NCI-H82 treated with DMSO at 0.1 percent for 48 hours (cell line): Measurements from ENCODE around the gene ABLIM2.

Experiments used
- DNase-seq: peaks from one replicate; lab custom pipeline; 2025; ENCODE audit not compliant: unreplicated experiment; lab: John Stamatoyannopoulos, UW

ABLIM2 gene

DNA sequence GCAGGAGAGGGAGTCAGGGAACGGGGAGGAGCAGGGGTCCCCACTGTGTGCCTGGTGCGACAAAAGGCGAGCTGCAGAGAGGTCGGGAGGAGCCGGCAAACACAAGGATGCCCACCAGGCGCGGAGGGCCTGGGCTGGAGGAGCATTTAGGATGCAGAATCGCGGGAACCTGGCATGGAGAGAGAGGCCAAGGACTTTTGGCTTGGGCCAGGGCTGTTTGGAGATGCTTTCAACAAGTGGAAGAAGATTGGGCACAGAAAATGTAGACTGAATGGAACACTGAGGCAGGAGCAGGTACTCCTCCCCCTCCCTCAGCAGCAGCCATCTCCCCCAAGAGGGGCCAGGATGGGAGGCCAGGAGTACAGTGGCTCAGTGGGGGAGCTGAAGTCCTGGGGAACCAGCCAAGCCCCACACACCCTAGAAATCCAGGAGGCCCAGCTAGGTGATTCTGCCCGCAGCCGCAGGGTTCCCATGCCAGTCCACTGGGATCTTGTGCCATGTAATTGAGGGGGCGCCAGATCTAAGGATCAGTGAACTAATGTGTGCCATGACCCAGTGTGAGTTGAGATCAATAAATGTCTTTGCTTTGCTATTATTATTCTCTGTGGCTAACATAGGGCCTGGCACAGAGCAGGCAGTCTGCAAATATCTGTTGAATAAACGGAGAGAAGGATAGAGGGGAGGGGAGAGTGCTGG, 1.1 kb upstream of the ABLIM2 start:
- DNase-seq, result no peak

DNA sequence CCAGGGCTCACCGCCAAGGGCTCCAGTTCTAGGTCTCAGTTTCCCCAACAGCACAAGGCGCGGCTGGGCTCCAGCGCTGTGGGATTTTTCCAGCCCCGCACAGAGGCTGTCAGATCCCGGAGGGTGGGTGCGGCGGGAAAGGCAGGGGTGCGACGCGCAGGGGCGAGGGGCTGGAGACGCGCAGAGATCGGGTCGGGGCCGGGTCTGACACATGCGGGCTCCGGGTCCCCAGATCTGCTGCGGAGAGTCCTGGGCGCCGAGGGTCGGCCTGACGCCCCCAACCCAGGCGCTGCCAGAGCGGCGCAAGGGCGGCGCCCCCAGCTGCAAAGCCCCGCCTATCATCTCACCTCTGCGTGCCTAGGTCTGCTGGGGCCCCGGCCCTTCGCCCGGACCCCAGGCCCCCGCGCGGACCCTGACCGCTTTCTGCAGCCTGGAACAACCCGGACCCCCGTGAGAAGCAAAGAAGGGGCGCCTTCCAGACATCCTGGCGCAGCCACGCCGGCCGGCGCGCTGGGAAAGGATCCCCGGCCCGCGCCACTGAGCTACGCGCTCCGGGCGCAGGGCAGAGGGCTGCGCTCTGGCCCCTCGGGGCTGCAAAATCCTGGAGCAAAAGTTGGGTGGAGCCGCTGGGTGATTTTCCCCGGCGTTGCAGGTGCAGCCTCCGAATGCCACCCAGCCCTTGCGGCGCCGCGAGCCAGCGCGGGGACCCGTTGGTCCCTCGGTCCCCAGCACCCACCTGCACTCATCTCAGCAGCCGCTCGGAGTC, 486 bp downstream of the ABLIM2 start:
- no peak for DNase-seq

DNA sequence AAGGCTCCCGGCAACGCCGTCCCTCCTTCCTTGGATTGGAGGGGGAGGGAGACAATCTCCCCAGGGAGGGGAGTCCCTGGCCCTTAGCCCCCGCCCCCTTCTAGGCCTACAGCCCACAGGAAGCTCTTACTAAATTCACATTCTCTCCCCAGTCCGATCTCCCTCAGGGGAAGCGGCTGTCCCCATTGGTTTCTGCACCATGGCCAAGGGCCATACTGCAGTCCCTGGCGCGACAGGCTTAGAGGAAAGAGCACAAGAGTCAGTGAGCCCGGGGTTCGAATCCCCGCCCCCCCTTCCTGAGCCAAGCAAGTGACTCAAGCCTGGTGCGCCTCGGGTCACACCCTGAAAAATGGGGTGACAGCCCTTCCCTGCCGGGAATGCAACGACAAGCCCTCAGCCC, 1.1 kb downstream of the ABLIM2 start:
- DNase-seq, result no peak

DNA sequence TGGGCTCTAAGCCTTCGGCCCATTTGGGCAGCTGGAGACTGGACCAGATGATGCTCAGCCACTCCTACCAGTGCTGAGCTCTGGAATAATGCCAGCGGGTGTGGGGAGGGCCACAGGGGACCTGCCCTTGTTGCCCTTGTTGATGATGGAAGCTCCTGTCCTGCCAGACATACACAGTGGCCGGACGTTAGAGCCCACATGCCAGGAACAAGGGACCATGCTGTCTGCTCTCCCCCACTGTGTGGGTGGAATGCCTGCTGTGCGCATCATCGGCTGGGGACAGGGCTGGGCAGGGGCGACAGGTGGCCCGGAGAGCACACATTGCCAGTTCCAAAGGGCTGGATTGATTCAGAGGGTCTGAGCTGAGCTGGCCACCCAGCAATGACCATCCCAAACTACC, 2.0 kb downstream of the ABLIM2 start:
- no peak for DNase-seq

DNA sequence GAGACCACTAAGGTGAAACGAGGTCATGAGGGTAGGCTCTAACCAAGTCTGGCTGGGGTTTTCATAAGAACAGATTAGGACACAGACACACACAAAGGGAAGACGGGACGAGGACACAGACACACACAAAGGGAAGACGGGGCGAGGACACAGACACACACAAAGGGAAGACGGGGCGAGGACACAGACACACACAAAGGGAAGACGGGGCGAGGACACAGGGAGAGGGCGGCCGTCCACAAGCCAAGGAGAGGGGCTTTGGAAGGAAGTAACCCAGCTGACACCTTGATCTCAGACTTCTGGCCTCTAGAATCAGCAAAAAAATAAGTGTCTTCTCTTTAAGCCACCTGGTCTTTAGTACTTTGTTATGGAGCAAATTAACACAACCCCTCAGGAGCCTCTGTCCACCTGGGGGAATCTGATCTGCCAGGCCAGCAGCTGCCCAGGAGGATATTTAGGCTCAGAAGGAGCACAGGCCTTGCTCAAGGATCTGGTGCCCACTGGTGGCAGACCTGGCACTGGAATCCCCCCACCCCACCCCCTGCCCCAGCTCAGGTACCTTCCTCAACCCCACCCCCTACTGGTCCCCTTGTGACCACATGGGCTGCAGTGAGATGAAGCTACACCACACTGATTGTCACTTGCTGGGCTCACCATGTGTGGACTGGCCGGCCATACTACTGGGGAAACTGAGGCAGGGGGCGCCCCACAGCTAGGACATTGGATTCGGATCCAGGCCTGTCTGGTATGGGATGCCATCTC, 2.8 kb downstream of the ABLIM2 start:
- no peak for DNase-seq

DNA sequence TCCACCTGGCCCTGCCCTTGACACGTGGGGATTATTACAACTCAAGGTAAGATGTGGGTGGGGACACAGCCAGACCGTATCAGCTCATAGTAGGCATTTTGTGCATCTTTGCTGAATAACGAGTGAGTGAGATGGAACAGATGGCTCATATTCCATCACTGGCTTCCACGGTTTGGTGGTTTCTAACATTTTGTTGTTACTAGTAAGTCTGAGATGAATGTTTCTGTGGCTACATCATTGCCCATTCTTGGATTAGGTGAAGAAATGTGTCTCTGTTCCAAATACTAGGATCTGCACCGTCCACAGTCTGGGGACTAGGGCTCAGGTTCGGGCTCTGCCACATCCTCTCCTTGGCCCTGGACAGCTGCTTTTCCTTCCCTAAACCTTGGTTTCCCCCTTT, 3.6 kb downstream of the ABLIM2 start:
- DNase-seq, result no peak

DNA sequence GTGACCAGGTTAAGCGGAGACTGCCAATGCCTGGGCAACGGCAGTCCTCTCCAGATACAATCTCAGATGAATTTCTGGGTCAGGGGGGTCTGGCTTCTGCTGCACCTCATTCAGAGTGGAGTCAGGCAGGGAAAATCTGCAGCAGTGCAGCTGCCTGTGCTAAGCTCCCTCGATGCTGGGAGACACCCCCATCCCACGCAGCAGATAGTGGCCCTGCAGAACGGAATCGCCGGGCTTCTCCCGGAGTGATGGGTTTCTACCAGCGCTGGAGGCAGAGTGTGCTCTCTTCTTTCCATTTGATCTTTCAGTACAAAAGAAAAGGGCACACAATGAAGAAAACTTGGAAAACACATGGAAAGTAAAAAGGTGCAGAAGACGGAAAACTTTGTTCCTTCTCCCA, 5.2 kb downstream of the ABLIM2 start:
- DNase-seq, result no peak

DNA sequence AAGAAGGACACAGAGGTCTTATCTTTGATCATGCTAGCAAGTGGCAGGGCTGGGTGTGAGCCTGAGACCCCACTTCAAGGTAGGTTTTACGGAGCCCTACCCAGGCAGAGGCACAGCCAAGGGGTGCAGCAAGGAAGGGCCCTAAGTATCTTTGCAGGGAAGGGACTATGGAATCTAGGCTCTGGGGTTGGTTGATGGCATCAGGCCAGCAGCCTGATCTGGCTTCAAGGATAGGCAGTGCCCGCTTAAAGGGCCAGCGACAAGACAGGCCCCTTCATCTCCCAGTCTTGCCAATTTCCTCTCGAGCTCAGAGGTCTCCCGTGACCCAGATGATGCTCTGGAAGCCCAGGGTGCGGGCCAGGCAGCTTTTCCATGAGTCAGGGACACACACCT, 5.8 kb downstream of the ABLIM2 start:
- DNase-seq, result no peak

DNA sequence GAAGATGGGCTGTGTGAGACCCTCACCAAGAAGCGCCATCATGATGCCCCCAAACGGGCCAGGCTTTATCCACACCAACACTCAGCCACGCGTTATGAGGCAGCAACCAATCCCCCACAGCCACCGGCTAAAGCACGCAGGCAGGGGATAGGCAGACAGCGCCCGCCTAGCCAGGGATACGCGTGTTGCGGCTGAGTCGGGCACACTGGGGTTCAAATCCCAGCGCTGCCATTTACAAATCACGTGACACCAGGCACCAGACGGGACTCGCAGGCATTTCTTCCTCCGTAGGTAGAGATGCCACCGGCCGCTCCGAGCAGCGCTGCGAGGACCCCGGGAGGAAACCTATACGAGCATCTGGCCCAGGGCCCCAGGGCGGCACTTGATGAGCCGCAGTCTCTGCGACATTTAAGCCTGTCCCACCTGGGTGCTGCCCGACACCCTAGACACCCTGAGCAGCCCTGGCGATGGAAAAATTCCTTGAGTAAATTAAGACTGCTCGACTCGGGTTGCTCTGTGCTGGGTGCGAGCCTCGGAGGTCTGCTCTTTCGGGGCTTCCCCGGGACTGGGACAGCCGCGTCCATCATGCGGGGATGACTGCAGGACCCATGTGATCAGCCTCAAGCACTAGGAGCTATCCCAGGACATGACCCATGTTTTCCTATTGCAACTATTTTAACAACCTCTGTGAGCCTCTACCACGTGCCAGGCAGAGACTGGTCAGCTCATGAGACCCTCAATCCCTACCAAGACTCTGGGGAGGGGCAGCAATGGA, 6.3 kb downstream of the ABLIM2 start:
- no peak for DNase-seq

DNA sequence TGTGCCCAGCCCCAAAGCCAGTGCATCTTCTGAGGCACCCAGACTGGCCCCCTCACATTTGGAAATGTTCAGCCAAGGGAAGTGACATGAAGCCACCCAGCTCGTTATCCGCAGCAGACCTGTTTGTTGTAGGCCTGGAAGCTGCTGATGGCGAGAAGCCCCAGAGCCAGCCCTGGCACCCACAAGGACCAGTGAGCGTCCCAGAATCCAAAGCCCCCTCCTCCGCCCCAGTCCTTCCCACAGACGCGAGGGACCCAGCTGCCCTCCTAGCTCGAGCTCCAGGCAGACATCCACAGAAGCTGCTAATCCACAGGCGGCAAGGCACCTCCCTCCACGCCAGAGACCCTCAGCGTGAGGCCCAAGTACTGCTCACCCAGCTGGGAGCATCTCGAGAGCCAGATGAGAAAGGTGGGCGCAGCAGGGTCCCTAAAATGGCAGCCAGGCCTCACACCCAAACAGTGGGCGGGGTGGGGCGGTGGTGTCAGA, 7.4 kb downstream of the ABLIM2 start:
- no peak for DNase-seq

DNA sequence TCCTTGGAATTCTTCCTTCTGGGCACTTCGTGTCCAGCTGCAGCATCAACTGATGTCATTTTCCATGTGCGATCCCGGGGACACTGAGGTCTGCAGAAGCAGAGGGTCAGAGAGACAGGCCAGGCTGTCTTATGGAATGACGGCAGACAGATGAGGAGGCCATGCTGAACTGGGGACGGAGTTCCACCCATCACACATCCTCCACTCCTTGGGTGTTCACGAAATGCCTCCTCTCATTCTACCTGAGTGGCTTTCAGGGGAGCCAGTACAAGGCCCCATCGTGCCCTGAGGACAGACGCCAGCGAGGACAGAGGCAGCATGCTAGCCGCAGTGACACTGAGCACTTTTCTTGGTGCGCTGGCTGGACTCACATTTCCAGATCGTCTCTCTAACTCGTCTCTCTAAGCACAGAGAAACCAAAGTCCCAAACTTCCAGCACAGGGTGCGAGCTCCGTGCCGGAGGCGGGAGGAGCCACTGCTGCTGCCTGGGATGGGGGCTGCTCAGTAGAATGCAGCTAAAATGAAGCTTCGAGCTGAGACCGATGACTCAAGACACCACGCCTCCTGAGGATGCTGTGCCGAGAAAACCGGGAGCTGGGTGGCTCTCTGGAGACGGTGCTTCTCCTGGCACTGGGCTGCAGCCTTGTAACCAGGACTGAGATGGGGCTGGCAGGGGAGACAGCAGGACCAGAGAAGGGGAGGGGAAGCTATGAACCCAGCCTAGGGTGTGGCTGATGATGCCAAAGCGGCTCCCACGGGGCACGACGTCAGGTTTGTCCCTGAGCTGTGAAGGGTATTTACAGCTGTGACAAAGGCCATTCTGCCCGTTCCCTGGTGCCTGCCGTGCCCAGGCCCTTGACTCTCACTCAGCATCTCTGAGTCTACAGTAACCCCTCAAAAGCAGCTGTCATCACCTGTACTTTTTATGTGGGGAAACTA, 8.2 kb downstream of the ABLIM2 start:
- no peak for DNase-seq

DNA sequence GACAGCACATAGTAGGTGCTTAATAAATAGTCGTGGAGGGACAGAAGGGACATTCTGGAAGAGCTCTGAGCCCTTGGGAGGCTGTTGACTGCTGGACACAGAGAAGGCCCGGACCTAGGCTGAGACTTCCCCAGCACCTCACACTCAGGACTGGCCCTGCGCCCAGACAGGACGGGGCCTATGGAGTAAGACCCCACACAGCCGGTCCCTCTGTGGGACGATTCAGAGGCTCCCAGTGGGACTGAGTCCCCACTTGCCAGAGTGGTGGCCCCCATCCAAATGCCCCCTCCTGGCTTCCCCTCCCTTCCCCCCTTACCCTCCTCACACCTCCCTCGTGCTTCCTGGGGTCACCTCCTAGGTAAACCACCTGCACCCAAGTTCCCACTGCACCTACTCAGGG, 8.9 kb downstream of the ABLIM2 start:
- no peak for DNase-seq

DNA sequence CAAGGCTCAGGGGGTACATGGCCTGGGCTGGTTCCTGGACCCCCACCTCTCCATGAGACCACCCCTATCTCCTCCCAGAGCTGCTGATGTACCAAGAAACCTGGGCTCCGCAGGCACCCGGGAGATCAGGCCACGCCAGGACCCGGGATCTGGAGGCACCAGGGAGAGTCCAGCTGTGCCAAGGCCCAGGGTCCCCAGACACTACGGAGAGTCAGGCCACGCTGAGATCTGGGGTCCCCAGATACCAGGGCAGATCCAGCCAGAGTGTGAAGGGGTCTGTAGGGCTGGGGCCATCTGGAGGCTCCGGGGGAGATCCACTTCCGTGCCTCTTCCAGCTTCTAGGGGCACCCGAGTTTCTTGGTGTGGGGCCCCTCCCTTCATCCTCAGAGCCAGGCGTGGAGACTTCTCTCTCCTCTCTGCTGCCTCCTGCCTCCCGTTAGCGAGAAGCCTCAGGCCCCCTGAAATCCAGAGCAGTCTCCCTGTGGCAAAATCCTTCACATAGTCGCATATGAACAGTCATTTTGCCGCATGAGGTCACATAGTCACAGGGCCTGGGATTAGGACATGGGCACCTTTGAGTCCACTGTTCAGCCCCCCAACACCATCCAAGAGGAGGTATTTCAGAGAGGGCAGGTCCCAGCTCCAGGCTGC, 9.7 kb downstream of the ABLIM2 start:
- DNase-seq, result no peak

DNA sequence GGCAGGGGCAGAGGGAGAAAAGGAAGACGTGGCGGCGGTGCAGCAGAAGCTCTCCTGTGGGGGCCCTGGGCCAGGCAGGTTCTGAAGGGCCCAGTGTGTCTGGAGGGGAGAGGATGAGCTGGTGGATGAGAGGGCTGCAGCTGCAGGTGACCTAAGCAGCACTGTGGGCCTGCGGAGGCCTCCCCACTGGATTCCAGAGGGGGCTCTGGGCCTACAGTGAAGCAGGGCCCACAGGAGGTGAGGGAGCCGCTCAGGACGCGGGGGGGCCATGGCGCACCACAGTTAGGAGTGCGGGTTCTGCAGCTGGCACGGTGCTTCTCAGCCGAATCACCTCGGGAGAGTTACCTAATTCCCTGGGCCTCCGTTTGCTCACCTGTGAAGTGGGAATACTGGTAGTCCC, 10.5 kb downstream of the ABLIM2 start:
- DNase-seq, result no peak

DNA sequence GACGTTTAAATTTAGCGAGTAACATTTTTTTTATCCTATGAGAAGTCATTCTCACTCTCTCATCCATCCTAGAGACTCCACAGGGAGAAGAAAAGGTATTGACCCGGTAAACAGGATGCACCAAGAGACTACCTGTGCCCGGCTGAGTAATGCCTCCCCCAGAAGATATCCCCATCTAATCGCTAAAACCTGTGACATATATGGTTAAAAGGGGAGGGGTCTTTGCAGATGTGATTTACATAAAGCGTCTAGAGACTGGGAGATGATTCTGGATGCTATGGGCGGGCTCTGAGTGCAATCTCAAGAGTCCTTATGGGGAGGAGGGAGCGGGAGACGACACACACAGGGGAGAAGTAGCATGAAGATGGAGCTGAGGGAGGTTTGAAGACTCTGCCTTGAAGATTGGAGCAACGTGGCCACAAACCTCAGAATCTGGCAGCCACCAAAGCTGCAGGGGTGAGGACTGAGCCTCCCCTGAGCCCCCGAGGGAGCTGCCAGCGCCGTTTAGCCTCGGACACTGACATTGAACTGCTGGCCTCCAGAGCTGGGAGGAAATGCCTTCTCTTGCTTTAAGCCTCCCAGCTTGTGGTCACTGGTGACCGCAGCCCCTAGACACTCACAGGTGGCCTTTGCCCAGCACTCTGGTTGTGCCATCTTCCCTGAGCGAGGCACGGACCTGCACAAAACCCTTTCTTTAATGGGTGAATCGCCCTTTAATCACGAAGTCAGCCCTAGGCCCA, 11.2 kb downstream of the ABLIM2 start:
- no peak for DNase-seq

DNA sequence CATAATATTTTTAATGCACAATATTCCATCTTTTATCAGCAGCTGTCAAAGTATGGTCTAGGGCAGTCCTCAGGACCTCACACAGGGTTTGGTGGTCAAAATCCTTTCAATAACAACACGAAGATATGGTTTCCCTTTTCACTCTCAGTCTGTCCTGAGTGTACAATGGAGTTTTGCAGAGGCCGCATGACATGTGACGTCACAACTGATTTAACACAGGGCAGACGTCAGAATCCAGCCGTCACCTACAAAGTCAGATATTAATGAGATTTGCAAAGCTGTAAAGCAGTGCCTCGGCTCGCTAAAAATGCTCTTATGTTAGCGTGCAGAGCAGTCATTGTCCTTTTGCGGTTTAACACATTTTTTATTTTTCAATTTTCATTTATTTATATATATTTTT, 12.5 kb downstream of the ABLIM2 start:
- DNase-seq, result no peak

DNA sequence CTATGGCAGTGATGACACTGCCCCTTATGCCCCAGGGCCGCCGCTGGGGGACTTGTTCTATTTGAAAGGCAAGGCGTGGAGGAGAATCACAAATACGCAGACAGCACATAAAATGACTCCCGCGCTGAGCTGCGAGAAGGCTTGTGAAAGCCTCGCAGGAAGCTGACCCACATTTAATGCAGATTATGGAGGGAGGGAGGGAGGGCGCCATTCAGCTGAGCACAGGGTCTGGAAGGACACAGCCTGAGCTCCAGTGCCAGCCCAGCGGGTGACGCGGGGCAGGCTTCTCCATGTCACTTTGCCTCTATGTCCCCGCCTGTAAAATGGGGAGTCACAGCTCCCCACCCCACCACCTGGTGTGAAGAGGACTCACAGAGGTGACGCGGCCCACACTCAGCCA, 14.3 kb downstream of the ABLIM2 start:
- DNase-seq, result no peak

DNA sequence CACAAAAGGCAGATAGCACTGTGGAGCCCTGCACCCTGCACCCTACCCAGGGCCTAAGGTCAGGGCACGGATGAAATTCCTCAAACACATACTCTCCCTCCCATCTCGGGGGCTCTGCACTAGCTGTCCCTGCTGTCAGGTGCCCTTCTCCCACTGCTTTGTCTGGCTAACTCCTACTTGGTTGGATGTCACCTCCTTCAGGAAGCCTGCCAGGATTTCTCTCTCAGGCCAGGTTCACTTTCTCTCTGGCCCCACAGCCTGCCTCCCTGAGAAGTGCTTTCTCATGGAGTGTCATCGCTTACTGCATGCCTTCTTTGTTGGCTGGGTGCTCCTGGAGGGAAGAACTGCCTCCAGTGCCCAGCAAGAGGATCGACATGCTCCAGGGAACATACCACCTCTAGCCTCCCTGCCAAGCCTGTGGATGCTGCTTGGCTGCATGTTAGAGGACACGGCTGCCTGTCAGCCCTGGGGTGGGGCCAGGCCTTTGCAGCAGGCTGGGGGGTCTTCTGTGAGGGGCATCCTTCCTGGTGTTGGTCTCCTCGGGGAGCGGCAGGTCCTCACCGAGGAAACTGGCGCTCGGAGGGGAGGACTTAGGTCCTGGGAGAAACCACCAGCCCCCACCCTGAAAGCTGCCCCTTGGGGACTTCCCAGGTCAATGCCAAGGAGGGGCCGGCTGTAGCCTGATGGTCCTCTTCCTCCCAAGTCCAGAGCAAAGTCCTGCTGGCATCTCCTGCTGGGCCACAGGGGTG, 15.0 kb downstream of the ABLIM2 start:
- DNase-seq, result no peak
